HG03060 (cell line): Measurements from ENCODE around the gene NOC4L.

Source experiments
- ATAC-seq: cut with Tn5 transposase; IDR thresholded peaks from one replicate; pipeline ENCODE4 v1.9.1; 2021; ENCODE audit warnings: low read depth, moderate number of reproducible peaks; ENCODE audit not compliant: unreplicated experiment

NOC4L gene

GRCh38 chr12:132154941-132155770 is 10.9 kb downstream of the NOC4L start:
- no peak for ATAC-seq

GRCh38 chr12:132155771-132156572 is 11.7 kb downstream of the NOC4L start:
- ATAC-seq, result no peak

GRCh38 chr12:132156573-132157325 is 12.5 kb downstream of the NOC4L start:
- ATAC-seq, result no peak

GRCh38 chr12:132157733-132158409 is 13.6 kb downstream of the NOC4L start:
- ATAC-seq, result no peak

GRCh38 chr12:132158677-132159554 is 14.7 kb downstream of the NOC4L start:
- no peak for ATAC-seq

GRCh38 chr12:132159555-132160003 is 15.3 kb downstream of the NOC4L start:
- no peak for ATAC-seq

- ATAC-seq, result no peak
Observed at GRCh38 chr12:132160016-132160415, 15.8 kb downstream of the NOC4L start.

- ATAC-seq, result no peak
Observed at GRCh38 chr12:132160601-132161035, 16.4 kb downstream of the NOC4L start.

GRCh38 chr12:132161036-132161781 is 17.0 kb downstream of the NOC4L start:
- no peak for ATAC-seq

GRCh38 chr12:132161796-132162507 is 17.7 kb downstream of the NOC4L start:
- no peak for ATAC-seq

- no peak for ATAC-seq
Observed at GRCh38 chr12:132162508-132163031, 18.3 kb downstream of the NOC4L start.

- no peak for ATAC-seq
Observed at GRCh38 chr12:132163041-132163910, 19.0 kb downstream of the NOC4L start.

- ATAC-seq, result no peak
Observed at GRCh38 chr12:132163911-132164288, 19.6 kb downstream of the NOC4L start.

GRCh38 chr12:132164426-132164825 is 20.2 kb downstream of the NOC4L start:
- no peak for ATAC-seq

GRCh38 chr12:132165584-132165983 is 21.3 kb downstream of the NOC4L start:
- ATAC-seq, result no peak

GRCh38 chr12:132166093-132166492 is 21.8 kb downstream of the NOC4L start:
- ATAC-seq, result no peak
